Measurements from ENCODE around the gene DNAJC13.

DNA sequence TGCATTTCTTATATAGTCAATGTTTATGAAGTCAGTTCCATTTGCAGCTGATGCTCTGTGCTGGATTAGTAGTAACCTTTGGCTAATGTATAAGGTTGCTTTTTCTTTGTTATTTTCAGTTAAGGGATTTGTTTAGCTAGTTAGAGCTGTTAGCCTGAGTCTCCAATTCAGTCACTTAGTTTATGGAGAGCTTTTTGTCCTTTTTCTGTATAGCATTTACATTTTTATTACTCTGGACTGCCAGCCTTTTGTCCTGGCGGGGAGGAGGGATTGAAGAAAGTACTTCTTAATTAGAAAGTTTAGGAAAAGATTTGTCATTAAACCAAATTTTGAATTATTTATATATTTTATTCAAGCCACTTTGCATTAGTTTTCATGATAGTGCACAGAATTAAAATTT is 52.0 kb downstream of the DNAJC13 start:
- TF ChIP-seq, protein P1, sequence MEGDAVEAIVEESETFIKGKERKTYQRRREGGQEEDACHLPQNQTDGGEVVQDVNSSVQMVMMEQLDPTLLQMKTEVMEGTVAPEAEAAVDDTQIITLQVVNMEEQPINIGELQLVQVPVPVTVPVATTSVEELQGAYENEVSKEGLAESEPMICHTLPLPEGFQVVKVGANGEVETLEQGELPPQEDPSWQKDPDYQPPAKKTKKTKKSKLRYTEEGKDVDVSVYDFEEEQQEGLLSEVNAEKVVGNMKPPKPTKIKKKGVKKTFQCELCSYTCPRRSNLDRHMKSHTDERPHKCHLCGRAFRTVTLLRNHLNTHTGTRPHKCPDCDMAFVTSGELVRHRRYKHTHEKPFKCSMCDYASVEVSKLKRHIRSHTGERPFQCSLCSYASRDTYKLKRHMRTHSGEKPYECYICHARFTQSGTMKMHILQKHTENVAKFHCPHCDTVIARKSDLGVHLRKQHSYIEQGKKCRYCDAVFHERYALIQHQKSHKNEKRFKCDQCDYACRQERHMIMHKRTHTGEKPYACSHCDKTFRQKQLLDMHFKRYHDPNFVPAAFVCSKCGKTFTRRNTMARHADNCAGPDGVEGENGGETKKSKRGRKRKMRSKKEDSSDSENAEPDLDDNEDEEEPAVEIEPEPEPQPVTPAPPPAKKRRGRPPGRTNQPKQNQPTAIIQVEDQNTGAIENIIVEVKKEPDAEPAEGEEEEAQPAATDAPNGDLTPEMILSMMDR (IDR thresholded peaks at IDR 0.05) = no peak
- TF ChIP-seq TCF7 (CRISPR knock-in tag; IDR thresholded peaks at IDR 0.05; ENCODE audit: low read depth) (no peak), ETV6 (CRISPR knock-in tag; IDR thresholded peaks at IDR 0.05) (no peak), MXD4 (CRISPR knock-in tag; IDR thresholded peaks at IDR 0.05; ENCODE audit: borderline replicate concordance) (no peak)
